ENCODE results near the gene STOM. TPM values are rescaled to one million over a fixed set of nuclear protein-coding genes. Genes with fewer than 3 reads are reported as not detected.

The STOM gene
- total RNA-seq, 2 donors from 2014 or later: 59.9 to 70.5 TPM

DNA sequence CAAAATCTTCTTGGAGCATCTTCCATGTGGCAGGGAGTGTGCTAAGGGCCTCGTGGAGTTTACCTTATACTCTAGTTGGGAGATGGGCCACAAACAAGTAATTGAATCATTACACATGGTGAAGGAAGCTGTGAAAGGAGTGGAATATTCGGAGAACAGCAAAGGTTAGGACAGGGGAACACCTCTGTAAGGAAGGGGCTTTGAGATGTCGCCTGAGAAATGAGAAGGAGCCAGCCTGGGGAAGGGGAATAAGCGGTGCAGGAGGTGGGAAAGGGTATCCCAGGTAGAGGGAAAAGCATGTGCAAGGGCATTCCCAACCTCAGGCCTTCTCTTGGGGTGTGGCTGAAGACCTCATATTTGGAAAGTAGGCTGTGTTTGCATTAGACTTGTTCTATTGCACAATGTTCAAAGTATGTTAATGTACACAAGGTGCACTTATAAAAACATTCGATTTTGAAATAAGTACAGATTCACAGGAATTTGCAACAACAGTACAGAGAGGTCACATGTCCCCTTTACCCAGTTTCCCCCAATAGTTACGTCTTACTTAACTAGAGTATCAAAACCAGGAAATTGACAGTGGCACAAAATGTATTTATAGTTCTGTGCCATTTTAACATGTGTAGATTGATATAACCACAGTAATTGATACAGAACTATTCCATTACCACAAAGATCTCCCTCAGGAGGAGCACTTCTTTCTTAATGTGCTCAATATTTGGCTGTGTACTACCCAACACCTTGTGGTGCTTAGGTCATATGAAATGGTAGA is 2.4 kb upstream of the STOM start:
- Histone ChIP-seq H3K4me3 (no peak overlapping the region), H3K27me3 (no peaks in the 10 kb centered on the region), H3K9me3 (no peaks in the 10 kb centered on the region), H3K36me3 (replicated peaks in 1 of 2; ENCODE audit: insufficient read depth in 1 of 2, low read depth in 2 of 2) (no peaks in the 10 kb centered on the region), H3K27ac (peak overlapping the region; percentile 40 to 74 (median 50)), H3K4me1 (peaks cover 44% of the 10 kb centered on the region)
- ATAC-seq: no peak
- TF ChIP-seq, protein P1, sequence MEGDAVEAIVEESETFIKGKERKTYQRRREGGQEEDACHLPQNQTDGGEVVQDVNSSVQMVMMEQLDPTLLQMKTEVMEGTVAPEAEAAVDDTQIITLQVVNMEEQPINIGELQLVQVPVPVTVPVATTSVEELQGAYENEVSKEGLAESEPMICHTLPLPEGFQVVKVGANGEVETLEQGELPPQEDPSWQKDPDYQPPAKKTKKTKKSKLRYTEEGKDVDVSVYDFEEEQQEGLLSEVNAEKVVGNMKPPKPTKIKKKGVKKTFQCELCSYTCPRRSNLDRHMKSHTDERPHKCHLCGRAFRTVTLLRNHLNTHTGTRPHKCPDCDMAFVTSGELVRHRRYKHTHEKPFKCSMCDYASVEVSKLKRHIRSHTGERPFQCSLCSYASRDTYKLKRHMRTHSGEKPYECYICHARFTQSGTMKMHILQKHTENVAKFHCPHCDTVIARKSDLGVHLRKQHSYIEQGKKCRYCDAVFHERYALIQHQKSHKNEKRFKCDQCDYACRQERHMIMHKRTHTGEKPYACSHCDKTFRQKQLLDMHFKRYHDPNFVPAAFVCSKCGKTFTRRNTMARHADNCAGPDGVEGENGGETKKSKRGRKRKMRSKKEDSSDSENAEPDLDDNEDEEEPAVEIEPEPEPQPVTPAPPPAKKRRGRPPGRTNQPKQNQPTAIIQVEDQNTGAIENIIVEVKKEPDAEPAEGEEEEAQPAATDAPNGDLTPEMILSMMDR (IDR thresholded peaks at IDR 0.05): no peak
- TF ChIP-seq POLR2A (IDR thresholded peaks at IDR 0.05): no peak
- intact Hi-C loops (cut with DNase I): no loop called here
- 72 to 75% methylated on average over 6 of the region's 6 CpGs for WGBS, 2 donors
- DNase-seq: peak in 1 of 4 donors; percentile 21

DNA sequence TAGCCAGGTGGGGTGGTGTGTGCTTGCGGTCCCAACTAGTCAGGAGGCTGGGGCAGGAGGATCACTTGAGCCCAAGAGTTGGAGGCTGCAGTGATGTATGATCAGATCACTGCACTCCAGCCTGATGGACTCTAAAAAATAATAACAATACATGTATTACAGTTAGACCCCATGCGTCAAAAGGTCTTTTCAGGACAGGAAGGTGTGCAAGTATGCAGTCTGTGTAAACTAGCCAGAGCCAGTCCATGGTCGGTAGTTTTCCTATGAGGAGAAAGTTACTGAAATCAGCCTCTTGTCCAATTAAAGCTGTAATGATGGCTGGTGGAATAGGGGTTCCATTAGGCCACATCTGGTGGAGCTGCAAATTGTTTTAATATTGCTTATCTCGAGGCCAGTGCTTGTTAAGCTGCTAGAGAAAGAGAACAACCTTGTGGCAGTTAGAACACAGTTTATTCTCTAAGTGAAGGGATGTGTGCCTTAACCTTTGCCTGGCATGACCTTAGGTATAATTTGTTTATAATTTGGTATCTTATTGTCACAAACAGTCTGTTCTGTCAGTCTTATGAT is 1.5 kb upstream of the STOM start:
- WGBS, 2 donors: 74 to 85% methylated on average over 4 of the region's 4 CpGs
- Histone ChIP-seq H3K9me3 (no peaks in the 10 kb centered on the region), H3K4me1 (peaks cover 44% of the 10 kb centered on the region), H3K27me3 (no peaks in the 10 kb centered on the region), H3K4me3 (no peak overlapping the region), H3K27ac (no peak overlapping the region), H3K36me3 (replicated peaks in 1 of 2; ENCODE audit: insufficient read depth in 1 of 2, low read depth in 2 of 2) (no peaks in the 10 kb centered on the region)
- DNase-seq (no peak), ATAC-seq (no peak)
- intact Hi-C loops (cut with DNase I): no loop called here
- TF ChIP-seq, protein P1 (IDR thresholded peaks at IDR 0.05): no peak
- TF ChIP-seq POLR2A (IDR thresholded peaks at IDR 0.05): no peak

DNA sequence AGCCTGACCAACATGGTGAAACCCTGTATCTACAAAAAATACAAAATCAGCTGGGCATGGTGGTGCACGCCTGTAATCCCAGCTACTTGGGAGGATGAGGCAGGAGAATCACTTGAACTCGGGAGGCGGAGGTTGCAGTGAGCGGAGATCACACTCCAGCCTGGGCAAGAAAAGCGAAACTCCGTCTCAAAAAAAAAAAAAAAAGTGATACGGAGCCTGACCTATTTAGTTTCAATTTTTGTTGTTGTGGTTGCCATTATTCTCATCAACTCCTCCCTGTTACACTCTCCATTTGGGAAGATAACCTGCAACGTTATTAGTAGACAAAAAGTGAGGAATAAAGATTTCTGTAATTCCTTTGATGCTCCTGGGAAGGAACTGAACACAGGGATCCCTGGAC is 1.3 kb downstream of the STOM start:
- intact Hi-C loops (cut with DNase I): no loop called here
- DNase-seq: no peak

DNA sequence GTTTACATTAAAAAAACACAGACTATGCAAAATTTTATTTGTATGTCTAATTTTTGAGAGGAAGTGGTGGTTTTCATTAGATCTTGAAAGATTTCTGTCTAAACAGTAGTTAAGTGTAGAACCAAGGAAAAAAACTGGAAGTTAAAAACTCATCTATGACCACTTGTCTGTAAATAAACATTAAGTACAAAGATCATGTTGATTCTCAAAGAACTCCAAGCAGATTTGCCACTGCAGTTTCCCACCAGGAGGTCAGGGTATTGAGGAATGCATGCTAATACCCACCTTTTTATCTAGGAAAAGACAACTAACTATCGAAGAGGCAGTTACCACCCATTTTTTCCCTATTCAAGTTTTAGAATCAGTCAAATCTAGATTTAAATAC is 1.9 kb downstream of the STOM start:
- ATAC-seq (no peak), DNase-seq (no peak)
- no peaks in the 10 kb centered on the region for H3K36me3 ChIP-seq (replicated peaks in 1 of 2; ENCODE audit: insufficient read depth in 1 of 2, low read depth in 2 of 2)
- H3K4me1 ChIP-seq: peaks cover 45% of the 10 kb centered on the region
- peak overlapping the region in 3 of 4 donors; percentile 2 to 81 (median 80) for H3K27ac ChIP-seq
- TF ChIP-seq POLR2A (IDR thresholded peaks at IDR 0.05): no peak
- TF ChIP-seq, protein P1 (IDR thresholded peaks at IDR 0.05): no peak
- intact Hi-C loops (cut with DNase I): no loop called here
- no peaks in the 10 kb centered on the region for H3K9me3 ChIP-seq
- no peak overlapping the region for H3K4me3 ChIP-seq
- H3K27me3 ChIP-seq: no peaks in the 10 kb centered on the region
- 9 to 14% methylated on average over 1 of the region's 1 CpG for WGBS, 2 donors

More for the DNA sequence above, 1.3 kb downstream of the STOM start:
- H3K27me3 ChIP-seq: no peaks in the 10 kb centered on the region
- H3K4me3 ChIP-seq: peak overlapping the region in 1 of 2 donors; percentile 15
- ATAC-seq: no peak
- H3K27ac ChIP-seq: peak overlapping the region in 3 of 4 donors; percentile 75 to 81 (median 80)
- TF ChIP-seq, protein P1 (IDR thresholded peaks at IDR 0.05): no peak
- no peak for TF ChIP-seq POLR2A (IDR thresholded peaks at IDR 0.05)
- H3K4me1 ChIP-seq: peaks cover 46% of the 10 kb centered on the region
- H3K36me3 ChIP-seq (replicated peaks in 1 of 2; ENCODE audit: insufficient read depth in 1 of 2, low read depth in 2 of 2): no peaks in the 10 kb centered on the region
- WGBS, 2 donors: 68 to 77% methylated on average over 8 of the region's 8 CpGs
- no peaks in the 10 kb centered on the region for H3K9me3 ChIP-seq

Measured in body of pancreas (tissue), 4 donors.